NCI-H82 (cell line): ENCODE data around the gene HSDL1.

ENCODE experiments used
- DNase-seq: peaks from one replicate; lab custom pipeline; 2025; lab: John Stamatoyannopoulos, UW

HSDL1 gene

DNA sequence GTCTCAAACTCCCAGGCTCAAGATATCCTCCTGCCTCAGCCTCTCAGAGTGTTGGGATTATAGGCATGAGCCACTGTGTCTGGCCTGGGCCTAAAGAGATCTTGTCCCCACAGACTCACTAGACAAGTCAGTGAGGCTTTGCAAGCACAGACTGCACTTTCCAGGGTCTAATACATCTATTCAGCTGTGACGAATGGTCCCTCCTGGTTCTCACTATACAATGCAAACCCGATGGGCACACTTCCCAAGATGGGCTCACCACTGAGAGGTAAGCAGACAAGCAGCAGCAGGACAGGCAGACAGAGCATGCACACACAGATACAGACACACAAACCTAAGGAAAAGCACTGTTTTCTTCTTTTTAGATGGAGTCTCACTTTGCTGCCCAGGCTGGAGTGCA lies 37.1 kb downstream of the HSDL1 start:
- DNase-seq: no peak

DNA sequence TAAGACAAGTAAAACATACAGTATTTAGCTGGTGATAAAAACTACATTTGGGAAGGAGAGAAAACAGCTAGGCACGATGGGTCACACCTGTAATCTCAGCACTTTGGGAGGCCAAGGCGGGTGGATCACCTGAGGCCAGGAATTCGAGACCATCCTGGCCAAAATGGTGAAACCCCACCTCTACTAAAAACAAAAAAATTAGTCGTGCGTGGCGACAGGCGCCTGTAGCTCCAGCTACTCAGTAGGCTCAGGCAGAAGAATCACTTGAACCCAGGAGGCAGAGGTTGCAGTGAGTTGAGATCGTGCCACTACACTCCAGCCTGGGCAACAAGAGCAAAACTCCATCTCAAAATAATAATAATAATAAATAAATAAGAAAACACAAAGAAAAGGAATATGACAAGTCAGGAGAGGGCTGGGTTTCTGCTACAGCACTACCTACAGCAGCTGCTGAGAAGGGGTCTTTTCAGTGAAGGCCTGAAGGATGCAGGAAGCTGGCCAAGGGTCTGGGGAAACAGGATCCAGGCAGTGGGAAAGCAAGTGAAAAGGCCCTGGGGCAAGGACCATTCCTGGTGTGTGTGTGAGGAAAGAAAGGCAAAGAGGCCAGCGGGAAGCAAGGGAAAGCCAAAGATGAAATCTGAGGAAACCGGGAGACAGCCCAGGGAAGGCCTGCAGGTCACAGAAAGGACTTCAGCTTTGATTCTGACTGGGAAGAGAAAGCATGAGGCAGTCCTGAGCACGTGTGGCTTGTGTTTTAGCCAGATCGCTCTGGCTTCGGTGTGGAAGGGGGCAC lies 38.8 kb downstream of the HSDL1 start:
- DNase-seq: no peak

DNA sequence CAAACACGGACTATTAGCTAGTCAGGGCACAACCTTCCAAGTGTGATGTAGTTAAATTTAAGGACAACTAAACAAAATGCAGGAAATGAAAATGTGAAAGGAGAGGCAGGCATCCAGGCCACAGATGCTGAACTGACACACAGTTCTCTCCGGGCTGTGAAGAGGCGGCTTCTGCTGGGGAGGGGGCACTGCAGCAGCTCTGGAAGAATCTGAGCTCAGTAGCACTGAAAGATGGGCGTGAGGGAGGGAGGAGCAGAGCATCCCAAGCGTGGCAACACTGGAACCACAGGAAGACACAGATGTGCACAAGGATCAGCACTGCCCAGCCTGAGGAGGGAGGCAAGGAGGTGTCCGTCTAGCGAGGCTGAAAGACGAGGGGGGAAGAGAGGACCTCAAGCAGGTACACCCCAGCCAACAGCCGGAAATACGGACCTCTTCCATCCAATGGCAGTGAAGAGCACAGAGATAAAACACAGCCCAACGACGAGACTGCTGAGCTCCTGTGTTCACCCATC lies 39.6 kb downstream of the HSDL1 start:
- DNase-seq: no peak

GRCh38 chr16:84104231-84104630 lies 40.7 kb downstream of the HSDL1 start:
- DNase-seq: no peak

DNA sequence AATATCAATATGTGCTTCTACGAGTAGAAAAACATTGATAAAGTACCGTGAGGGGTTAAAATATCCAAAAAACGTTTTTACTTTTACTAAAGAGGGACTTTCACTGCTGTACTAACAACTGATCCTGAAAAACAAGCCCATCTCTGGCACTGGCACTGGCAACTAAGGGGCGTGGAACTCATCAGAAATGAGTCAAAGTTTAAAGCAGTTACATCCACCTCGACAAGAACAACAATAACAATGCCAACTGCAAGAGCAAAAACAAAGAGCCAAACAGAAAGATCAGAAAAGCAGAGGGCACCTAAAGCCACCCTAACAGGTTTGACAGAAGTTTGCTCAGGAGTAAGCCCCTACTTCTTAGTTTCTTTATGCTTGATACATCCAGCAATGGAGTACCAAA lies 41.3 kb downstream of the HSDL1 start:
- no peak for DNase-seq

DNA sequence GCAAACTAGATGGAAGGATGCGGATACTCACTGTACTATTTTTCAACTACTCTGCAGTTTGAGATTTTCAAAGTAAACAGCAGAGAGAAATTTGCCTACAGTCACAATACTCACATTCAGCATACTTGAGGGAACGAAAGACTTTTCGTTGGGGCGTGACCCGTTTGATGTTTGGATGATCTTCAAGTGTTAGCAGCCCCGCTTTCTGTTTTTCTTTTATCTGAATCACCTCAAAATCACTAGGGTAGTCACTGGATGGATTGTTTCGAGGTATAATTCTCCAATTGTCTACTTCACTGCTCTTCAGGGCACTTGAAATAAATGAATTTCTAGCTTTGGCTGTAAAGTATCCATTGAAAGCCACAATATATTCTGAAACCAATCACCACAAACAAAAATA lies 46.0 kb downstream of the HSDL1 start:
- no peak for DNase-seq

DNA sequence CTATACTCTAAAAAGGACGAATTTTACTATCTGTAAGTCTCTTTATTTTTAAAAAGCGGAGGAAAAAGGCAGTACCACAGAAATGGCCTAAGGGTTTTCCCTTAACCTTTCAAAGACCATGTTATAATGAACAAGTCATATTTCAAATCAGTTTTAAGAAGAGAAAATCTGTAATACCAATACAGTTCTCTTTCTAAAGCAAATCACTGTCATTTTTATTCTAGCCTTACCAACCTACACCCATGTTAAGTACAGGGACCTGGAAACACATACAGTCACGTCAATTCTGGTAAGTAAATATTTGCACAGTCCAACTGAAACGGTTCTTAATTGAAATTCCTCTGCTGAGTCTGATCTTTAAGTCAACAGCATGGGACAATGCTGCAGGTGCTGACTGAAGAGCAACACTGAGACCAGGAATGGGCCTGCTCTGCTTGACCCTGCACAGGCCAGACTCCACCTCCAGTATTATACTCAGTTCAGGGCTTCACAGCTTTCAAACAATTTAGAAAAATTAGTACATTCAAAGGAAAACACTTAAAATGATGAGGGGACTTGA lies 48.5 kb downstream of the HSDL1 start:
- no peak for DNase-seq

- peak; percentile 55 for DNase-seq
Observed at GRCh38 chr16:84095466-84095865, 49.5 kb downstream of the HSDL1 start.

GRCh38 chr16:84093879-84094270 lies 51.1 kb downstream of the HSDL1 start:
- DNase-seq: peak; percentile 97

GRCh38 chr16:84093120-84093878 lies 51.7 kb downstream of the HSDL1 start:
- DNase-seq: no peak

DNA sequence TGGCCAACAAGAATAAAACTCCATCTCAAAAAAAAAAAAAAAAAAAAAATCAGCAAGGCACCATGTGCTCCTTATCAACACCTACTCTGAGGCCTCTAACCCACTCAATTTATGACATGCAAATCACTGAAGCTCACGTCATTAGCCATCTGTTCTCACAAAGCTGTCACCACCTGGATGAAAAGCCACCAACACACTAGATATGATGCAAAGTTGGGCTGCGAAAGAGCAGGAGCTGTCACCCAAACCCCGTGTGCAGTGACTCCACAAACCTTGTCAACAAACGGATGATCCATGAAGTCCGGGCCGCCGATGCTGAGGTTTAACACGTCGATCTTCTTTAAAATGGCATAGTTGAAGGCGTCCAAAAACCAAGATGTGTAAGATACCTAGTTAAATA lies 53.5 kb downstream of the HSDL1 start:
- peak; percentile 89 for DNase-seq

DNA sequence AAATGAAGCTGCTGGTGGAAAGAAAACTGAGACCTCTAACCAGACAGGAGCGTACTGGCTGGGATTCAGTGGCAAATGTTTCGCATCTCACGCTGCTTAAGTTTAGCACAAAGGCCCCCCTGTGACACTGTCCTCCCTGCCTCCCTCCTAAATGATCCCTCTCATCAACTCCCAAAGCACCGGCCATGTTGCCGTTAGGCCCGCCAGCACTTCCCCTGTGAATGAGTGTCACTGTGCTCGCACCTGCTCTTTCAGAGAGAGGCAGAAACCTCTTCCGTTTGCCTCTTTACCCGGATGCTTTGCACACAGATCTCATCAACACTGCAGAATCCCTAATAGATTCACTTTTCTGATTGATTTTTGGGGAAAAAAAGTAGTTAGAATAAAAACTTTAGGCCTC lies 54.8 kb downstream of the HSDL1 start:
- DNase-seq: no peak

DNA sequence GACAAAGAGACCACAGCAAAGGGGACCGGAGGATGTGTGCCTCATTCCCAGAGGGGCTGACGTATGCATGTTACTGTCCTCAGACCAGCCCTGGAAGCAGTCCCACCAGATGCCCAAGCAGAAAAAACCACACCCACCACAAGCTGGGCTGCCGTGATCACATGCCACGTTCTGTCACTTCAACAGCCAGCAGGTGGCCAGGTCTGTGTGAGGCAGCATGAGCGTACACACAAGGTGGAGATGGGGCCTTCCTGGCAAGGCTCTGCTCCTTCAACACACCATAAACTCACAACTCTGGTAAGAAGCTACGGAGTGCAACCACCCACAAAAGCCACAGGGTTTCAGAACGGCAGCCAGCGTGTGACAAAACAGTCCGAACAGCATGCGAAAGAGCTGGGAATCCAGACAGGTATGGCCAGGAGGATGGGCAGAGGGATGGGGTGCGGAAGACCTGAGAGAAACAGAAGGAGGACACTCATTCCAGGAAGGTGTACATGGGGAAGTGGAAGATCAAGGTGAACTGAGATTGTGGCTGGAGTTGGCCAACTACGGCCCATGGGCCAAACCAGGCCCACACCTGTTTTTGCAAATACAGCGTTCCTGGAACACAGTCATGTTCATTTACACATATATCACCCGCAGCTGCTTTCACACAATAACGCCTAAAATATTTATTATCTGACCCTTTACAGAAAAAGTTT lies 56.1 kb downstream of the HSDL1 start:
- no peak for DNase-seq

- DNase-seq: no peak
Observed at GRCh38 chr16:84087466-84088151, 57.4 kb downstream of the HSDL1 start.

GRCh38 chr16:84087001-84087400 lies 58.0 kb downstream of the HSDL1 start:
- no peak for DNase-seq

DNA sequence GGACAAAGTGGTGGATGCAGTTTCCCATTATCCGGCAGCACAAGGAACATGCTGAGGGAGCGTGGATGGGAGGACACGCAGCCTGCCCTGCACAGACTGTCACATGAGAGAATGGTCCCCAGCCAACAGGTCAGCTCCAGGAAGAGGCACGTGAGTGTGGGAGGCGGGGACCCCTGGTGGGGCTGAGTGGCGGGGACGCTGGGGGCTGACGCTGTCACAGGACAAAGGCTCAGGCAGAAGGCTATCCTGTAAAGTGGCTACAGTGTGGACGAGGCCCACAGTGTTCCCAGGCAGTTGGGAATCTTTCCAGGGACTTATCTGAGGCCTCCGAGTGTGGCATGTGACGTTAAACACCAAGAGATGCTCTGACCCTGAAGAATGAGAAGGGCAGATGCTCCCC lies 58.6 kb downstream of the HSDL1 start:
- no peak for DNase-seq

GRCh38 chr16:84085773-84086172 lies 59.2 kb downstream of the HSDL1 start:
- no peak for DNase-seq

GRCh38 chr16:84085271-84085667 lies 59.7 kb downstream of the HSDL1 start:
- no peak for DNase-seq

GRCh38 chr16:84084570-84085270 lies 60.3 kb downstream of the HSDL1 start:
- peak; percentile 83 for DNase-seq

DNA sequence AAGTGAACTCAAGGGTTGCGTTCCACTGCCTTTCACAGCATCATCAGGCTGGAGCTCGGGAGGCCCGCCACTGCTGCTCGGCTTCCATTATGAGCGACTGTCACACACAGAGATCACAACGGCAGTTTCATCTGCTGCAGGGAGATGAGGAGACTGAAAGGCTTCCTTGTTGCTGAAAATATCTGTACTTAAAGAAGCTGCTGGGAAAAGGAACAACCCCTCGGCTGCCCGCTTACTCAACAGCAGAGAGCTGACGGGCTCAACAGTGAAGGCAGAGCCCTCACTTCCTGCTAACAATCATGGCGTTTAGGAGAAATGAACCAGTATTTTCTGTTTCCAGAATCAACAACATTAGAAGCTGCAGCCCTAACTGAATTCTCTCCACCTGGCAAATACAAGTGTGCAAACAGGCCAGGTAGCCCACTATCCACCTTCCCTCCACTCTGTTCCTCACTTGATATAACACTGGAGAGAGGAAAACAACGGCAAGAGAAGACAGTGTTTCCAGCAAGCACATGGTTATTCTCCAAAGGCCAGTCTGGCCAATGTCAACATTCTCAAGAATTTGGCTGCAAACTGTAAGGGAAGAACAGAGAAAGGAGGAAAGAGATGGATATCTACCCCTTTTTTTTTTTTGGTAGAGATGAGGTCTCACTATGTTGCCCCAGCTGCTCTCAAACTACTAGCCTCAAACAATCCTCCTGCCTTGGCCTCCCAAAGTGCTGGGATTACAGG lies 62.0 kb downstream of the HSDL1 start:
- DNase-seq: no peak
